ENCODE results near the gene JTB. TPM values are rescaled to one million over a fixed set of nuclear protein-coding genes. Genes with fewer than 3 reads are reported as not detected.
"Not testable (repeated sequence)": the region's sequence is repeated elsewhere in the genome, so short reads cannot be mapped to it uniquely, and the experiment has no call there.

Gene JTB
- total RNA-seq (2014; rRNA removed; shearing (Covaris generic)), result 202 and 232 TPM in 2 replicates

GRCh38 chr1:153977250-153978240 is at the start of gene JTB:
Gene JTB (minus strand): TSS chr1:153977674. CDS start chr1:153977252, 422 bp downstream.
- DNase-seq, result peak; percentile 90
- Histone ChIP-seq H3K4me3 (ENCODE audit: insufficient read depth, low read depth, low read length) (peak within 1 kb of the TSS; percentile 97), H3K36me3 (replicated peaks; ENCODE audit: control insufficient read depth, insufficient read depth, low read length) (peaks cover 15% of the 10 kb centered on the region), H3K27me3 (ENCODE audit: control insufficient read depth, insufficient read depth, low read length) (no peaks in the 10 kb centered on the region)

GRCh38 chr1:154019940-154020339 is 42.5 kb upstream of the JTB start:
- Histone ChIP-seq H3K36me3 (replicated peaks; ENCODE audit: control insufficient read depth, insufficient read depth, low read length) (no peaks in the 10 kb centered on the region), H3K27me3 (ENCODE audit: control insufficient read depth, insufficient read depth, low read length) (no peaks in the 10 kb centered on the region)

GRCh38 chr1:154019269-154019668 is 41.8 kb upstream of the JTB start:
- Histone ChIP-seq H3K4me3 (ENCODE audit: insufficient read depth, low read depth, low read length) (no peak overlapping the region), H3K36me3 (replicated peaks; ENCODE audit: control insufficient read depth, insufficient read depth, low read length) (no peaks in the 10 kb centered on the region), H3K27me3 (ENCODE audit: control insufficient read depth, insufficient read depth, low read length) (no peaks in the 10 kb centered on the region)
- no peak for DNase-seq

More at GRCh38 chr1:154019940-154020339, 42.5 kb upstream of the JTB start:
- no peak overlapping the region for H3K4me3 ChIP-seq (ENCODE audit: insufficient read depth, low read depth, low read length)
- no peak for DNase-seq

- no peaks in the 10 kb centered on the region for H3K27me3 ChIP-seq (ENCODE audit: control insufficient read depth, insufficient read depth, low read length)
- H3K4me3 ChIP-seq (ENCODE audit: insufficient read depth, low read depth, low read length), result no peak overlapping the region
- H3K36me3 ChIP-seq (replicated peaks; ENCODE audit: control insufficient read depth, insufficient read depth, low read length), result no peaks in the 10 kb centered on the region
- DNase-seq, result no peak
Measured at GRCh38 chr1:154014154-154014907, 36.9 kb upstream of the JTB start.

GRCh38 chr1:154012543-154012942 is 35.1 kb upstream of the JTB start:
- H3K36me3 ChIP-seq (replicated peaks; ENCODE audit: control insufficient read depth, insufficient read depth, low read length); DNase-seq; H3K27me3 ChIP-seq (ENCODE audit: control insufficient read depth, insufficient read depth, low read length); H3K4me3 ChIP-seq (ENCODE audit: insufficient read depth, low read depth, low read length): not testable (repeated sequence)

- no peaks in the 10 kb centered on the region for H3K36me3 ChIP-seq (replicated peaks; ENCODE audit: control insufficient read depth, insufficient read depth, low read length)
- no peak for DNase-seq
- H3K27me3 ChIP-seq (ENCODE audit: control insufficient read depth, insufficient read depth, low read length), result no peaks in the 10 kb centered on the region
Measured at GRCh38 chr1:154012129-154012528, 34.7 kb upstream of the JTB start.

GRCh38 chr1:154006136-154006535 is 28.7 kb upstream of the JTB start:
- Histone ChIP-seq H3K36me3 (replicated peaks; ENCODE audit: control insufficient read depth, insufficient read depth, low read length) (no peaks in the 10 kb centered on the region), H3K27me3 (ENCODE audit: control insufficient read depth, insufficient read depth, low read length) (no peaks in the 10 kb centered on the region), H3K4me3 (ENCODE audit: insufficient read depth, low read depth, low read length) (no peak overlapping the region)
- DNase-seq, result no peak

More at GRCh38 chr1:154012129-154012528, 34.7 kb upstream of the JTB start:
- H3K4me3 ChIP-seq (ENCODE audit: insufficient read depth, low read depth, low read length), result no peak overlapping the region

- no peaks in the 10 kb centered on the region for H3K27me3 ChIP-seq (ENCODE audit: control insufficient read depth, insufficient read depth, low read length)
- H3K4me3 ChIP-seq (ENCODE audit: insufficient read depth, low read depth, low read length), result no peak overlapping the region
- H3K36me3 ChIP-seq (replicated peaks; ENCODE audit: control insufficient read depth, insufficient read depth, low read length), result 0 out of 2 replicates have a peak, but pooled peaks cover 1% of the 10 kb centered on the region
- no peak for DNase-seq
Measured at GRCh38 chr1:154000420-154000819, 22.9 kb upstream of the JTB start.

GRCh38 chr1:153996882-153997281 is 19.4 kb upstream of the JTB start:
- DNase-seq; H3K27me3 ChIP-seq (ENCODE audit: control insufficient read depth, insufficient read depth, low read length); H3K4me3 ChIP-seq (ENCODE audit: insufficient read depth, low read depth, low read length): not testable (repeated sequence)
- H3K36me3 ChIP-seq (replicated peaks; ENCODE audit: control insufficient read depth, insufficient read depth, low read length), result peaks cover 13% of the 10 kb centered on the region

GRCh38 chr1:153995640-153996039 is 18.2 kb upstream of the JTB start:
- H3K36me3 ChIP-seq (replicated peaks; ENCODE audit: control insufficient read depth, insufficient read depth, low read length), result peaks cover 18% of the 10 kb centered on the region
- DNase-seq, result no peak
- H3K4me3 ChIP-seq (ENCODE audit: insufficient read depth, low read depth, low read length), result no peak overlapping the region
- no peaks in the 10 kb centered on the region for H3K27me3 ChIP-seq (ENCODE audit: control insufficient read depth, insufficient read depth, low read length)

GRCh38 chr1:153995202-153995601 is 17.7 kb upstream of the JTB start:
- H3K27me3 ChIP-seq (ENCODE audit: control insufficient read depth, insufficient read depth, low read length), result no peaks in the 10 kb centered on the region
- no peak overlapping the region for H3K4me3 ChIP-seq (ENCODE audit: insufficient read depth, low read depth, low read length)
- no peak for DNase-seq
- peaks cover 18% of the 10 kb centered on the region for H3K36me3 ChIP-seq (replicated peaks; ENCODE audit: control insufficient read depth, insufficient read depth, low read length)

- no peaks in the 10 kb centered on the region for H3K27me3 ChIP-seq (ENCODE audit: control insufficient read depth, insufficient read depth, low read length)
- no peak for DNase-seq
- H3K36me3 ChIP-seq (replicated peaks; ENCODE audit: control insufficient read depth, insufficient read depth, low read length), result peaks cover 18% of the 10 kb centered on the region
- H3K4me3 ChIP-seq (ENCODE audit: insufficient read depth, low read depth, low read length), result peak overlapping the region; percentile 83; the same call in 1 of the 2 replicates
Measured at GRCh38 chr1:153991806-153992205, 14.3 kb upstream of the JTB start.

- Histone ChIP-seq H3K36me3 (replicated peaks; ENCODE audit: control insufficient read depth, insufficient read depth, low read length) (peaks cover 18% of the 10 kb centered on the region), H3K27me3 (ENCODE audit: control insufficient read depth, insufficient read depth, low read length) (no peaks in the 10 kb centered on the region), H3K4me3 (ENCODE audit: insufficient read depth, low read depth, low read length) (peak overlapping the region; percentile 83)
- DNase-seq, result no peak
Measured at GRCh38 chr1:153991151-153991630, 13.7 kb upstream of the JTB start.

- peaks cover 17% of the 10 kb centered on the region for H3K36me3 ChIP-seq (replicated peaks; ENCODE audit: control insufficient read depth, insufficient read depth, low read length)
- peak within 1 kb of the TSS; percentile 83 for H3K4me3 ChIP-seq (ENCODE audit: insufficient read depth, low read depth, low read length)
- DNase-seq, result peak; percentile 90
- H3K27me3 ChIP-seq (ENCODE audit: control insufficient read depth, insufficient read depth, low read length), result no peaks in the 10 kb centered on the region
Measured at GRCh38 chr1:153990468-153991150, 13.1 kb upstream of the JTB start, which contains the start of gene RPS27. Gene RPS27 (plus strand): TSS chr1:153990762. CDS start chr1:153990797, 35 bp downstream.
